Measurements from ENCODE around the gene COL18A1.
"Not testable (repeated sequence)": the region's sequence is repeated elsewhere in the genome, so short reads cannot be mapped to it uniquely, and the experiment has no call there.

The COL18A1 gene

DNA sequence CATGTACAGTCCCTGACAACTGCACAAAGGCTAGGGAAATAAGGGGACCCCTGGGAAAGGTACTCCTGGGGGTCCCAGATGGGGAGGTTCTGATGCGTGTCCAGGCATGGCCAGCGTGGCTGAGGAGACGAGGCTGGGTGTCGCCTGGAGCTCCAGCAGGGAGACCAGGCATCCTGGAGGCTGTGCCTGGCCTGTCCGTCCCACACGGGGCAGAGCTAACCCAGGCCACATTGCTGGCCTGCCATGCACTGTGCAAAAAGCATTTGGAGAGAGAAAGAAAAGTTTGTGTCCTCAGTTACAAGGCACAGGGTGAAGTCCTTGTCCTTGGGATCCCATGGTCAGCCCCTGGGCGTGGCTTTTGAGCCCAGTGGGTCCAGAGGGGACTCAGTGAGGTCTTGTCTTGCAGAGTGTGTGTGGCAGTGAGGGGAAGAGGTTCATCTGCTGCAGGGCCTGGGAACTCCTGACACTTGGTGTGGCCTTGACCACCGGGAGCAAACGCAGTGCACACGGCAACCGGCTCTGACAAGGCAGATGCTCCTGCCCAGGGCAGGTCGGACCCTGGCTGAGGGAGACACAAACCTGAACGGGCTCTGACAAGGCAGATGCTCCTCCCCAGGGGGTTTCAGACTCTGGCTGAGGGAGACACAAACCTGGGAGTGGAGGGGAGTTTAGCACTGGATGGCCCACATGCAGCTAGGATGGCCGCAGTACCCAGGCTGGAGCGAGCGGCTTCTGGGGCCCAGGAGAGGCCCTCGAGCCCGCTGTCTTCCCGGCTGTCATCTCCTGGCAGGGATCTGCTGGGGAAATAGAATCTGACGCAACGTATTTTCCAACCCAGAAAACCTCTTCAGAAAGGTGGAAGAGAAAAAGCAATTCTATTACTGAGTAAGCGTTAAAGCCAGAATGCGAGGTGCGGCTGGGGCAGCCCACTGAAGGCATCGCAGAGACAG lies 37.3 kb upstream of the COL18A1 start:
- no peak for DNase-seq (ENCODE audit: low read depth, low spot score)

DNA sequence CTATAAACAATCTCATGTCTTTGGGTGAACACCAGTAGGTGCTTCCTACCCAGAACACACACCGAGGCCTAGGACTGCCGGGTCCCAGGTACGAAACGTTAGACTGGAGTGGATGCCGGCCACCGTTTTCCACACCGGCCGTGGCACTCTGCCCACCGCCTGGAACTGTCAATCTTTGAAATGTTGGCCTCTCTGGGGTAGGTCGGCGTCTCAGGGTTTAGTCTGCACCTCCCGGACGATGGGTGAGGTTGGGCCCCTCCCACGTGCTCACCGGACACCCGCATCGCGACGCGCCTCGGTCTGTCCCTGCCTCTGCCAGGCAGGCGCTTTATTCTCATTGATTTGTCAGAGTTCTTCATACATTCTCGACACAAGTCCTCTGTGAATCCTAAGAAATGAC lies 35.9 kb upstream of the COL18A1 start:
- DNase-seq (ENCODE audit: low read depth, low spot score) = not testable (repeated sequence)

DNA sequence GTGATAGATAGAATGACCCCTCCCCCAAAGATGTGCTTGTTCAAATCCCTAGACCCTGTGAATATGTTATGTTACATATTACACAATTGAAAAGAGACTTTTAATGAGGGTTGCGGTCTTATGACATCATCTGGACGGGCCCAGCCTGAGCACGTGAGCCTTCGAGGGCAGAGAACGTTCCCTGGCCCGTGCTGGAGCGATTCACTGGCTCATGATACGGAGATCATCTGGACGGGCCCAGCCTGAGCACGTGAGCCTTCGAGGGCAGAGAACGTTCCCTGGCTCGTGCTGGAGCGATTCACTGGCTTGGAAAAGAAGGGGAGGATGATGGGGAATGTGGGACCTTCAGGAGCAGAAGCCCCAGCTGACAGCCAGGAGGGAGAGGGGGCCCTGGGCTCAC lies 34.4 kb upstream of the COL18A1 start:
- no peak for DNase-seq (ENCODE audit: low read depth, low spot score)

DNA sequence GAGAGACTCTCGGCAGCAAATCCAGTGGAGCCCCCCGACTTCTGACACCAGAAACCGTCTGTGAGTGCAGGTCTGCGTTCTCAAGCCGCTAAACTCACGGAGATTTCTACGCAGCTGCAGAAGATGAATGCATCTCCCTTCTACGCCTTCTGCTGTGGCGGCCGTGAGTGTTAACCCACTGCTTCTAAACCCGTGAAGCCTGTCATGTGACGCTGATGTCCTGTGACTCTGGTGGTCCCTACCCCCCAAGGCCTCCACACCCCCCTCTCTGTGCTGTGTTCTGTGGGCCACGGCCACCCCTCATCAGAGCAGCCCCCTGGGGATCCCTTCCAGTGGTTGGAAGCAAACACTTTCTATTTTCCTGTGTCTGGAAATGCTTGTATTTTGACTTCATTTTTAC lies 33.9 kb upstream of the COL18A1 start:
- DNase-seq (ENCODE audit: low read depth, low spot score) = no peak

DNA sequence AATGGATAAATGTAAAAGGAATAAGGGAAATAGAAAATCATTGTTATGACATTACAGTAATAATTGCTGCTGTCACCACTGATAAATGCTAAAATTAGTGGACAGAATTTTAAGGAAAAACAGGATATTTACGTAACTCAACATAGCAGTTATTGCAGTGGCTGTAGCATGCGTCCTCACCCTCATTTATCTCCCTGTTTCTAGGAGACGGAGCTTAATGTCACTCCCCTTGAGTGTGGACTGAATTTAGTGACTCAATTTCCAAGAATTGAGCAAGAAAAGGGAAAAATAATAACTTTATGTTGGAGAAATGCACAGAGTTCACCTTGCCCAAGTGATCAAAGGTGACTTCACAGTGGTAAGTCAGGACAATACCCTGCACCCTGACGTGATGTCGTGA lies 33.3 kb upstream of the COL18A1 start:
- no peak for DNase-seq (ENCODE audit: low read depth, low spot score)

DNA sequence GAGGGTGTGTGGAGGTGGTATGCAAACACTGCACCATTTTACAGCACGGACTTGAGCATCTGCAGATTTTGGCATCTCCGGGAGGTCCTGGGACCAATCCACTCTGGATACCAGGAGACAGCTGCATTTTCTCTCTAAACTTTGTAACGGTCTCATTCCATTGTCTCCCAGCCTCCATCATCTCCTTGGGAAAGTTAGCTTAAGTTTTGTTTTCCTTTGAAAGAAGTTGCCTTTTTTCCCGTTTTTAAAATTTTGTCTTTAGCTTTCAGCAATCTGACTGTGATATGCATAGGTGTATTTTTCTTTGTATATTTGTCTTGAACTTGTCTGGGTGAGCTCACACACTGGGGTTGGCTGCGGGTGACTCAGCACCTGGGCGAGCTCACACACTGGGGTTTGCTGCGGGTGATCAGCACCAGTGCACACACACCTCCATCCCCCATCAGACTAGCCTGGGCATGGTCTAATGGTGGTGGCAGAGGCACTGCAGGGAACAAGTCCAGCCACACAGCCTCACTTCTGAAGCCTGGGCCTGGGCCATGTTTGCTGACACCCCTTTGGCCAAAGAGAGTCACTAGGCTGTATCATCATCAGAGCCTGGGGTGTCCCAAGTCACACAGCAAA lies 32.1 kb upstream of the COL18A1 start:
- no peak for DNase-seq (ENCODE audit: low read depth, low spot score)

DNA sequence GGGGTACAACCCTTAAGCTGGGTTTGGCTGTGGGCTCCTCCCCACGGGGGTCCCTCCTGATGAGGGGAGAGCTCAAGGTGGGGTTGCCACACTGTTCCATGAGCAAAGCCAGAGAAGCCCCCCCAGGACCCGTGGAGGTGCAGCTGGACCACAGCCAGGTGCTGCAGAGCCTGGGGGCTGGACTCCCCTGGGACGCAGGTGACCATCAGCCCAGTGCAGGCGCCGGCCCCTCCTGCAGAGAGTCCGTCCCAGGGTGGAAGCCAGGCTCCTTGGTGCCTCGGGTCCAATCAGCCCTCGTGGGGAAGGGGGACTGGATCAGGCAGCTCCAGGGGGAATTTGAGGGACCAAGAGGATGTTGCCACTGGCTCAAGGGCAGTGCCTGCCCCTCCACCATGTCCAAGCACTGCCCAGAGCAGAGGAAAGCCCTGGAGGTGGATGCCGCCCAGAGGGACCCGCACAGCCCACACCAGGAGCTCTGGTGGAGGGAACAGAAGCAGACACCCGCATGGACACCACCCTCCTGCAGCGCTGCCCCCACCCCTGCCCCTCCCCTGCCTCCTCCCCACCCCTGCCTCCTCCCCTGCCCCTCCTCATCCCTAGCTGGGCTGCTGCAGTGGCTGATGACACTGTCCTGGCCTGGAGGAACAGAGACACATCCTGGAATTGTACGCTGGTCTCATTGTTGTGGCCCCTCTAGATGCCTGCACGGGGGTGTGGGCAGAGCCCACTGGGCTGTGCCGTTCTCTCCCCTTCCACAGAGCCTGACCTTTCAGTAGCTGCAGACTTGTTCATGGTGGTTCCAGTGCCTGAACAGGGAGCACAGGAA lies 30.8 kb upstream of the COL18A1 start:
- DNase-seq (ENCODE audit: low read depth, low spot score) = no peak

DNA sequence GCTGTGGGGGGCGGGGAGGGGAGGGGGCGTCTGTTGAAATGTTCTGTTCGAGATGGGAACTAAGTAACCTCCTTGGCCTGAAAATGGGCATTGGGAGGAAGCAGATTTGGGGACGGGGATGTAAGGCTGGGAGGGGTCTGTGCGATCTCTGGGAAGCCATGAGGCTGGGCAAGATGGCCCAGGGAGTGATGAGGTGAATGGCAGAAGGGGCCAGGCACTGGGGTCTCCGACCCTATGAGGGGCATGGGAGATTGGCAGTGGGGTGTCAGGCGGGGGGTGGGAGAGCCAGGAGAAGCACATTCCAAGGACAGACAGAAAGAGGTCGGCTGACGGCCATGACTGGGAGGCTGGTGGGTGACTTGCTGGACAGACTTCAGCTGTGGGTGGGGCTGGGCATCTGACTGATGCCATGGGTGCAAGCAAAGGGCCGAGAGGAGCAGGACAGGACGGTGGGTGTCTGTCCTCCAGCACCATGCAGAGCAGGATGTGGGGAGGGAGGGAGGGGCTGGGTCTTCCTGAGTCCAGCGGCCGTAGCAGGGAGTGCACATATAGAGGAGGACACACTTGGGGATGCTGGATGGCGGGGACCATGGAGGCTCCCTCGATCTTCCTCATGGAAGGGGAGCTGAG lies 30.0 kb upstream of the COL18A1 start:
- no peak for DNase-seq (ENCODE audit: low read depth, low spot score)

DNA sequence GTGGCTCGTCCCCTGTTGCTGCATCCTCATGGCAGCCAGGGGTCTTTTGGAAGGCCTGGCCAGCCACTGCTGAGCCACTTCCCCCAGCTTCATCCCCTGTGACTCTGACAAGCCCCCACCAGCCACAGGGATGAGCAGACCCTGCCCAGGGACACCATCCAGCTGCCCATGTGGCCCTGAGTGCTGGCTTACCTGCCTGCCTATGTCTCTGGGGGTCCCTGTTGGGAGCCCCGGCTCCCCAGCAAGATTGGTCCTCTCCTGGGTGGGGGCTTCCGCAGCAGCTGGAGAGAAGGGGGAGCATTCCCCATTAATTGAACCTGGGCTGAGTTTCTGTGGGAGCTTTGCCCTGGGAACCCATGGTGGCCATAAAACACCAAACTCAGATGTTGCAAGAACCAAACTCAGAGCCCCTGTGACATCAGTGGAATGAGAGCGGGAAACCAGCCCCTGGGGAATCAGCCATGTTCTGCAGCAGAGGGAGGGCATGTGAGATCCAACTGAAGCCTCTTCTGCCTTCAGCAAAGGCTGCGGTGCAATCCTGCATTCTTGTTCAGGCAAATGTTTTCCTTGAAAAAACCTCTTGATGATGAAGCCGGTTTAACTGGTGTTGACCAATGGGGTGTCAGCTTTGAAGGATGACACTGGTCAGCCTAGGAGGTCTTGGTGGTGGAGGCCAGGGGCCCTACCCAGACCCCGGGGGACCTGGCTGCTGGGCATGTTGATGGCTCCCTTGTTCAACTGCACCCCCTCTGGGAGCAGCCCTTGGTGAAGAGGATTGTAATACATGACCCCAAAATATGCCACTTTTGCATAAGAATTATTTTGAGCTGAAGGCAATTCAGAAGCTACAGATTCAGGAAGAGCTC lies 28.3 kb upstream of the COL18A1 start:
- no peak for DNase-seq (ENCODE audit: low read depth, low spot score)

DNA sequence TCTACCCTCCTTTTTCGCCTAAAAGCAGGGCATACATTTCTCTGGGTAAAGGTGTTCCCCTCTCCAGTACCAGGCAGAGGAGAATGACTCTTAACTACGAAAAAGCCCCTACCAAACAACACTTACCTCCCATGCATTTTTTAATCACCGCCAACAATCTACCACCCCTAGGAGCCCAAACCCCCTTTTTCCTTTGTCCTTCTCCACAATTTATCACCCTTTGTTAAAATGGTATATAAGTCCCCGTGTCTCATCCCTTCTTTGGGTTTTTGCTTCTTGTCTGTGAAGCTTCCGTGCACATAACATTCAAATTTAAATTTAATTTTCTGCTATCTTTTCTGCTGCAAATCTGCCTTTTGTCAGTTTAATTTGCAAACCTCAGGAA lies 27.6 kb upstream of the COL18A1 start:
- DNase-seq (ENCODE audit: low read depth, low spot score) = no peak

DNA sequence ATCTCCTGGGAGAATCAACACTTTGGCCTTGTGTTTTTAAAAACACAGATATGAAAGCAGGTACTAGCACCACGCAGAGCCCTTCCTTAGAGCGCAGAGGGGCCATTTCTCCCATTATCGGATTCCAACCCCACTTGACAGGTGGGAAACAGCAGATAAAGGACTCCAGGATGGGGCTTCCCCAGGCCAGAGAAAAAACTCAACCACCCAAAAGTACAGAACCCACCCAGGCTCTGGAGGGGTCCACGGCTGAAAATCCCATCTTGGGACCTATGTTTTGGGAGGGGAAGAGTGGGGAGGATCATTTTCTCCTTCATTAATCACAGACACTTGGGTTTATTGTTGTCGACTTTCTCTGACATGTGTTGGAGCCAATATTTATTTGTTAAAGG lies 27.1 kb upstream of the COL18A1 start:
- no peak for DNase-seq (ENCODE audit: low read depth, low spot score)

DNA sequence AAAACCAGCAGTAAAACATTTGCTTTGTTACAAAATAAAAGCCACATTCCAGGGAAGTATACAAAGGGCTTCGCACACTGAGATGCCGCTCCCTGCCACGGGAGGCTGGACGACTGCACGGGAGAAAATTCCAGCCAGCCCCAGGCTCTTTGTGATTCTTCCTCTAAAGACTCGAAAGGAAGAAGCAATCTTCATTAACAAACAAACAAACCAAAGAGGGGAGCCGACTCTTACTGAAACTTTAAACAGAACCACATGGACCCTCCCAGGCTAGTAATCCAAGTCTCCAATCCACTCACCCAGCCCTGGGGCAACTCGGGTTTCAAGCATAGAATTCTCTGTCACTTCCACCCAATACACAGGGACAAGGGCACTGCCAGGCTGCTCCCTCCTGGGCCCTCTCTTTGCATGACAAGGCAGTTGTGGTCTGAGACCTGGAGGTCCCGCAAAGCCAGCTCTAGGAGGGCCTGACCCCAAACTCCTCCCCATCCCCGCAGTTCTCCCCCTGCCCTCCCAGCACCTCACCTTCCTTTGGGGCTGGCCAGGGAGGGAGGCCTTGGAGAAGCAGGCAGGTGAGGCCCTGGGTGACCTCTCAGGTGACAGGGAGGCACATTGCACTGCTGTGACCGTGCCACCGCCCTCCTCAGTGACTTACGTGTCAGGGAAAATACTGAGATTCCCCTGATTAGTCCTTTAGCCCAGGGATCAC lies 26.6 kb upstream of the COL18A1 start:
- peak; percentile 78 for DNase-seq (ENCODE audit: low read depth, low spot score)

DNA sequence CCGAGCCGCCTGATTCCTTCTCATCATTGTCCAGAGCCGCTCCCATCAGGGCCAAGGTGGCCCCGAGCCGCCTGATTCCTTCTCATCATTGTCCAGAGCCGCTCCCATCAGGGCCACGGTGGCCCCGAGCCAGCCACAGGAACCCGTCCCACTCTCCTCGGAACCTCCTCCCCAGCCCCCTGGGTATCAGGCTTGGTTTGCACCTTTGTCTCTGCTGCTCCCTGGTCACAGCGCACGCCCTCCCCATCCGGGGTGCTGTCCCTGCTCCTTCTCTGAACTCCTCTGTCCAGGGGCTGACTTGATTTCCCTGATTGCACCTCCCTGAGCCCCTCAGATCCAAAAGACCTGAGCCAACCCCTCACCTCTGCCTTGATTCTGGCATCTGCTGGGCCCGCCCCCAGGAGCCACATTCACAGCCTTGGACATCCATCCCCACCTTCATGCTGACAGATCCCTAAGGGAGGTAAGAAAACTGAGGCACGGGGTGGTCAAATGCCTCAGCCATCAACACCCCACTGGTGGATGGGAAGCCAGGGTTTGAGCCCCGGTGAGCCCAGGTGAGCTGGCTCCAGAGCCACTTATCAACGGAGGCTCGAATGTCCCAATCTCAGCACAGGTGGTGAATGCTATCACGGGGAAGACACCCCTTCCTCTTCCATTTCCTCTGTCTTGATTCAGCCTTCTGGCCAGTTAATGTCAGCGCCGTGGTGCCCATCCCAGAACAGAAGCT lies 25.6 kb upstream of the COL18A1 start:
- DNase-seq (ENCODE audit: low read depth, low spot score) = no peak

DNA sequence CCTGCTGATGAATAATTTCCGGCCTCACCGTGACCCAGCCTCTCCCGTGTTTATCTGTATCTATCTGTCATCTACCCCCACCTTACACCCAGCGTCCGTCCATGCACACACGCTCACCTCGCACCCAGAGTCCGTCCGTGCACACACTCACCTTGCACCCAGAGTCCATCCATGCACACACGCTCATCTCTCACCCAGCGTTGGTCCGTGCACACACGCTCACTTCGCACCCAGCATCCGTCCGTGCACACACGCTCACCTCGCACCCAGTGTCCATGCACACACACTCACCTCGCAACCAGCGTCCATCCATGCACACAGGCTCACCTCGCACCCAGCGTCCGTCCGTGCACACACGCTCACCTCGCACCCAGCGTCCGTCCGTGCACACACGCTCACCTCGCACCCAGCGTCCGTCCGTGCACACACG lies 25.0 kb upstream of the COL18A1 start:
- DNase-seq (ENCODE audit: low read depth, low spot score) = no peak

DNA sequence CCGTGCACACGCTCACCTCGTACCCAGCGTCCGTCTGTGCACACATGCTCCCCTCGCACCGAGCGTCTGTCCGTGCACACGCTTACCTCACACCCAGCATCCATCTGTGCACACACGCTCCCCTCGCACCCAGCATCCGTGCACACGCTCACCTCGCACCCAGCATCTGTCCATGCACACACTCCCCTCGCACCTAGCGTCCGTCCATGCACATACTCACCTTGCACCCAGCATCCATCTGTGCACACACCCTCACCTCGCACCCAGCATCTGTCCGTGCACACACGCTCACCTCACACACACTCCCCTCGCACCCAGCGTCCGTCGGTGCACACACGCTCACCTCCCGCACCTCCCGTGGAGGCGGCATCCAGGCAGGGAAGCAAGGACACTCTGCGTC lies 24.4 kb upstream of the COL18A1 start:
- no peak for DNase-seq (ENCODE audit: low read depth, low spot score)

DNA sequence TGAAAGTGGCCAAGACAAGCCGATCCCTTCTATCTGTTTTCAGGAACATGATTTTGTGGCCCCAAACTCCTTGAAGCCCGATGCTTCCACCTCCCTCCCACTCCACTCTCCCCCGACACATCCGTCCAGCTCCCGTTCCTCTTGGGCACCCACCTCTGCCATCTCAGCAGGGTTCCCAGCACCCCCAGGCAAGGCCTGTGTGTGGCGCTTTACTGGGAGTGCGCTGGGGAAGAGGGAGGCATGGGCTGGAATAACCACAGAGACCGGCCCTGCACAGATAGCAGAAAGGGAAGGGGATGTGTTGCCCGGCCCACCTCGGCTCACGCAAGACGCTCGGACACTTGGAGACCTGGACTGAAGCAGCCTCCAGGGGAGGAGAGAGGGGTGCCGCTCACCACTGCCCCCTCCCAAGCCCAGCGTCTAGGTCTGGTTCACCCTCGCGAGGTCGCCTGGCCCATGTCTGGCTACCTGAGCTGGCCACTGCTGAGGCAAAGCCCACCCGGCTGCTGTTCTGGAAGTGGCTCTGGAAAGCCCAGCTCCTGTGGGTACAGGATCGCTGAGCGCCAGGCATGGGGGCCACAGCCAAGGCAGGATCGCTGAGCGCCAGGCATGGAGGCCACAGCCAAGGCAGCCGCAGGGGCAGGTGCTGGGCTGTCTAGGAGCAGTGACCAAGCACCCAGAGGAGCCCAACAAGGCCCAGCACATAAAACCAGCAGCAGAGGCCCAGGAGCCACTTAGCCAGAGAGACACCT lies 23.8 kb upstream of the COL18A1 start:
- DNase-seq (ENCODE audit: low read depth, low spot score) = no peak

DNA sequence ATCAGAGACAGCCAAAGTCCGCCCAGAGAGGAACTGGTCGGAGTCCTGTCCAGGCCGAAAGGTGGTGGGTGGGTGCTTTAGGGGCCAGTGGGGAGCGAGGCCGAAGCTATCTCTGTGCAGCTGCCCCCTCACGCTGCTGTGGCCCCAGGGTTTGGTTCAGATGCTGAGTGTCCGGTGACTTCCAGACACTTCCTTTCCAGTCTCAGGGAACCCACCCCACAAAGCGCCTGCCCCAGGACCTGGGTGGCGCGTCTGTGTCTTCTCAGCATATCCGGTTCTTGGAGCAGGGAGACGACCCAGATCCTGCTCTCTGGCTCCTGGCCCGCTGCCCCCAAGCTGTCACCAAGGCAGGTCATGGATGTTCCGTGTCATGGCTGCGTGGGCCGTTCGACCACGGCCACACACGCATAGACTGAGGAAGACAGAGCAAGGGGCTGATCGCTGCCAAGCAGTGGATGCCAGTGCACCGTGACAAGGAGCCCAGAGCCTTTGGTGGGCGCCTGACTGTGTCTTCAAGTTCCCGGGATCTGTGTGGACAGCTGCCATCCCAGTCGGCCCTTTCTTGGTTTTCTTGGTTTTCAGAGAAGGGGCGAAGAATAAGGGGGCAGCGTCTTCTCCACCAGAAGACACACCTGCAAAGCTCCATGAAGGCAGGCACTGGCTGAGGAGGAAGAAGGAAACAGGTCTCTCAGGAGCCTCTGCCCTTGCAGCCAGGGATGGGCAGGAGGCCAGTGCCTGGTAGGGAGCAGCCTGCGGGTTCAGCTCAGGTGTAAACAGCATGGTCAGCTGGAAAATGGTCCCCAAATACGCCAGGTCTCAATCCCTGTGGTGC lies 22.9 kb upstream of the COL18A1 start:
- no peak for DNase-seq (ENCODE audit: low read depth, low spot score)

DNA sequence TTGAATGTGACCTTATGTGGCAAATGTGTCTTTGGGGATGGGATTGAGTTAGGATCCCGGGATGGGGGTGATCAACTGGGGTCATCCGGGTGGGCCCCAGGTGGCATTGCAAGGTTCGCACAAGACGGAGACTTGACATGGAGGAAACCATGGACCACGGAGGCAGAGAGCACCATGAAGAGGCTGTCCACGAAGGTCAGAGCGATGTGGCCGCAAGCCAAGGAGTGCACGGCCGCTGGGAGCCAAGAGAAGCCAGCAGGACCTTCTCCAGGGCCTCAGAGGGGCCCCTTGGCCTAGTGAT lies 22.3 kb upstream of the COL18A1 start:
- no peak for DNase-seq (ENCODE audit: low read depth, low spot score)
